ENCODE measurements around the gene ADGRA3.
"Not testable (repeated sequence)": the region's sequence is repeated elsewhere in the genome, so short reads cannot be mapped to it uniquely, and the experiment has no call there.

ADGRA3 gene

GRCh38 chr4:22482250-22483127, 33.4 kb downstream of the ADGRA3 start:
- DNase-seq (ENCODE audit: low read depth in 4 of 4, low spot score in 1 of 4) = no peak

GRCh38 chr4:22480675-22481327, 35.1 kb downstream of the ADGRA3 start:
- no peak for DNase-seq (ENCODE audit: low read depth in 4 of 4, low spot score in 1 of 4)

GRCh38 chr4:22478426-22478825, 37.4 kb downstream of the ADGRA3 start:
- DNase-seq (ENCODE audit: low read depth in 4 of 4, low spot score in 1 of 4) = no peak

GRCh38 chr4:22477813-22478182, 38.1 kb downstream of the ADGRA3 start:
- DNase-seq (ENCODE audit: low read depth in 4 of 4, low spot score in 1 of 4) = no peak

- DNase-seq (ENCODE audit: low read depth in 4 of 4, low spot score in 1 of 4) = no peak
Measured at GRCh38 chr4:22477136-22477812, 38.6 kb downstream of the ADGRA3 start.

GRCh38 chr4:22476011-22476410, 39.9 kb downstream of the ADGRA3 start:
- no peak for DNase-seq (ENCODE audit: low read depth in 4 of 4, low spot score in 1 of 4)

- not testable (repeated sequence) for DNase-seq (ENCODE audit: low read depth in 4 of 4, low spot score in 1 of 4)
Measured at GRCh38 chr4:22475311-22475646, 40.6 kb downstream of the ADGRA3 start.

- DNase-seq (ENCODE audit: low read depth in 4 of 4, low spot score in 1 of 4) = no peak
Measured at GRCh38 chr4:22474636-22475310, 41.1 kb downstream of the ADGRA3 start.

GRCh38 chr4:22473268-22473667, 42.6 kb downstream of the ADGRA3 start:
- DNase-seq (ENCODE audit: low read depth in 4 of 4, low spot score in 1 of 4) = no peak

GRCh38 chr4:22471999-22472461, 43.8 kb downstream of the ADGRA3 start:
- DNase-seq (ENCODE audit: low read depth in 4 of 4, low spot score in 1 of 4) = no peak

- no peak for DNase-seq (ENCODE audit: low read depth in 4 of 4, low spot score in 1 of 4)
Measured at GRCh38 chr4:22471419-22471818, 44.4 kb downstream of the ADGRA3 start.

GRCh38 chr4:22466581-22466980, 49.3 kb downstream of the ADGRA3 start:
- DNase-seq (ENCODE audit: low read depth in 4 of 4, low spot score in 1 of 4) = no peak

- DNase-seq (ENCODE audit: low read depth in 4 of 4, low spot score in 1 of 4) = no peak
Measured at GRCh38 chr4:22465996-22466395, 49.9 kb downstream of the ADGRA3 start.

GRCh38 chr4:22465349-22465748, 50.5 kb downstream of the ADGRA3 start:
- DNase-seq (ENCODE audit: low read depth in 4 of 4, low spot score in 1 of 4) = no peak

- DNase-seq (ENCODE audit: low read depth in 4 of 4, low spot score in 1 of 4) = no peak
Measured at GRCh38 chr4:22463179-22463578, 52.7 kb downstream of the ADGRA3 start.

- no peak for DNase-seq (ENCODE audit: low read depth in 4 of 4, low spot score in 1 of 4)
Measured at GRCh38 chr4:22462688-22463087, 53.2 kb downstream of the ADGRA3 start.

GRCh38 chr4:22460266-22460665, 55.6 kb downstream of the ADGRA3 start:
- DNase-seq (ENCODE audit: low read depth in 4 of 4, low spot score in 1 of 4) = no peak

GRCh38 chr4:22458098-22458497, 57.8 kb downstream of the ADGRA3 start:
- no peak for DNase-seq (ENCODE audit: low read depth in 4 of 4, low spot score in 1 of 4)

- no peak for DNase-seq (ENCODE audit: low read depth in 4 of 4, low spot score in 1 of 4)
Measured at GRCh38 chr4:22457348-22457747, 58.5 kb downstream of the ADGRA3 start.

GRCh38 chr4:22456291-22456690, 59.6 kb downstream of the ADGRA3 start:
- no peak for DNase-seq (ENCODE audit: low read depth in 4 of 4, low spot score in 1 of 4)

- DNase-seq (ENCODE audit: low read depth in 4 of 4, low spot score in 1 of 4) = no peak
Measured at GRCh38 chr4:22454955-22455354, 60.9 kb downstream of the ADGRA3 start.
